H1 (cell line): ENCODE data around the gene MBNL2.

Experiments
- POLR2AphosphoS5 ChIP-seq: IDR thresholded peaks from 2 replicates; pipeline ENCODE4 v1.6.1; 2011; ENCODE audit warnings: low read depth, low read length
- RBBP5 ChIP-seq: IDR thresholded peaks from 2 replicates; pipeline ENCODE4 v1.7.1; 2012; ENCODE audit warnings: low read depth, mild to moderate bottlenecking, inconsistent platforms, low read length, moderate library complexity, borderline replicate concordance
- SIRT6 ChIP-seq: IDR thresholded peaks from one replicate; pipeline ENCODE4 v1.7.1; 2012; ENCODE audit warnings: low read length, inconsistent platforms
- TAF1 ChIP-seq: IDR thresholded peaks from 2 replicates; pipeline ENCODE4 v1.6.1; 2011; ENCODE audit warnings: mild to moderate bottlenecking, low read depth, low read length
- TF ChIP-seq, protein P1 (sequence below), 3 experiments: IDR thresholded peaks; 1 replicate in 2 of 3; 2 replicates in 1 of 3; pipeline versions ENCODE4 v1.5.1 to v1.6.1; 2011; ENCODE audit warnings: low read length in 3 of 3, mild to moderate bottlenecking in 3 of 3, inconsistent platforms in 2 of 3, low read depth in 1 of 3, moderate library complexity in 1 of 3; ENCODE audit not compliant: insufficient read depth in 1 of 3; ENCODE audit errors: control extremely low read depth in 1 of 3

DNA sequence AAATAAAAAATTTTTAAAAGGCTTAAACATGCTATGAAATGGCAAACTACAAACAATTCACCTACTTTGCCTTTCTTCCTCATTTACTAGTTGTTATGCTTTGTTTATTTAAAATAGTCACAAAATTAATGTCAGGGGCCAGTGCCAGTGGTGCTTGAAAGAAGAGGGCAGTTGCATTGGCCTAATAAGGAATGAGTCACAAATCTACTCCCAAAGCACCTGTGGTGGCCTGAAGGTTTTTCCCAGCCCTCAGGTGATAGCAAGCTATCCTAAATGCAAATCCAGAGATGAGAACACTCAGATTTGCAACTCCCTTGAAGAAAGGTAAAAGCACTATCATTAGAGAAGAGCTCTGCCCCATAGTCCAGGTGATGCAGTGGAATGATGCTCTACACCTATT, 103.6 kb downstream of the MBNL2 start:
- TF ChIP-seq POLR2AphosphoS5: no peak
- no peak for TF ChIP-seq SIRT6
- TF ChIP-seq TAF1: no peak
- TF ChIP-seq, protein P1, sequence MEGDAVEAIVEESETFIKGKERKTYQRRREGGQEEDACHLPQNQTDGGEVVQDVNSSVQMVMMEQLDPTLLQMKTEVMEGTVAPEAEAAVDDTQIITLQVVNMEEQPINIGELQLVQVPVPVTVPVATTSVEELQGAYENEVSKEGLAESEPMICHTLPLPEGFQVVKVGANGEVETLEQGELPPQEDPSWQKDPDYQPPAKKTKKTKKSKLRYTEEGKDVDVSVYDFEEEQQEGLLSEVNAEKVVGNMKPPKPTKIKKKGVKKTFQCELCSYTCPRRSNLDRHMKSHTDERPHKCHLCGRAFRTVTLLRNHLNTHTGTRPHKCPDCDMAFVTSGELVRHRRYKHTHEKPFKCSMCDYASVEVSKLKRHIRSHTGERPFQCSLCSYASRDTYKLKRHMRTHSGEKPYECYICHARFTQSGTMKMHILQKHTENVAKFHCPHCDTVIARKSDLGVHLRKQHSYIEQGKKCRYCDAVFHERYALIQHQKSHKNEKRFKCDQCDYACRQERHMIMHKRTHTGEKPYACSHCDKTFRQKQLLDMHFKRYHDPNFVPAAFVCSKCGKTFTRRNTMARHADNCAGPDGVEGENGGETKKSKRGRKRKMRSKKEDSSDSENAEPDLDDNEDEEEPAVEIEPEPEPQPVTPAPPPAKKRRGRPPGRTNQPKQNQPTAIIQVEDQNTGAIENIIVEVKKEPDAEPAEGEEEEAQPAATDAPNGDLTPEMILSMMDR (IDR thresholded peaks at IDR 0.05; ENCODE audit: control extremely low read depth in 1 of 3, insufficient read depth in 1 of 3, low read depth in 1 of 3, low read length in 3 of 3): no peak
- TF ChIP-seq RBBP5: no peak
